IMR-90 (cell line): ENCODE measurements around the gene TXNDC11. TPM values are rescaled to one million over a fixed set of nuclear protein-coding genes. Genes with fewer than 3 reads are reported as not detected.

ENCODE experiments used
- ATAC-seq: fragments of 200-7000 bp; cut with Tn5 transposase; 2 replicates; pipeline ENCODE4 v1.9.1; 2020; ENCODE audit warnings: low read depth, mild to moderate bottlenecking, moderate library complexity
- BruUV-seq: library from RNA; stranded (reverse); fragments of 400-500 nt; replicated peaks from 2 replicates; lab custom pipeline; 2021; lab: Mats Ljungman, UMichigan
- CTCF ChIA-PET: fragments of 300-600 bp; formaldehyde crosslinking; extraction: SDS; loops from one replicate; lab custom pipeline; 2021; ENCODE audit warnings: antibody characterized with exemption; lab: Yijun Ruan, JAX
- POLR2A ChIA-PET: fragments of 300-600 bp; sonication (Branson Sonifier 250); formaldehyde crosslinking; loops from one replicate; lab custom pipeline; 2022; ENCODE audit warnings: antibody characterized with exemption; ENCODE audit not compliant: unreplicated experiment; lab: Charles Lee
- DNase-seq: peaks from one replicate; pipeline ENCODE4 v3.0.0; 2013
- H2AFZ ChIP-seq: replicated peaks from 2 replicates; pipeline ENCODE3; 2013; ENCODE audit warnings: low read length, mild to moderate bottlenecking; ENCODE audit not compliant: poor library complexity
- H2AK5ac ChIP-seq: 2 replicates; pipeline ENCODE4 v1.6.1; 2013; ENCODE audit warnings: low read depth, low read length, inconsistent platforms
- H2AK9ac ChIP-seq: replicated peaks from 2 replicates; pipeline ENCODE3; 2013; ENCODE audit warnings: mild to moderate bottlenecking, low read depth, low read length, moderate library complexity; ENCODE audit not compliant: poor library complexity
- H2BK120ac ChIP-seq: 2 replicates; pipeline ENCODE4 v1.6.1; 2013; ENCODE audit warnings: low read depth, low read length, inconsistent platforms
- H2BK15ac ChIP-seq: 3 replicates; pipeline ENCODE4 v1.6.1; 2013; ENCODE audit warnings: low read depth, low read length, inconsistent platforms
- H2BK20ac ChIP-seq: 2 replicates; pipeline ENCODE4 v1.6.1; 2013; ENCODE audit warnings: low read depth, mild to moderate bottlenecking, inconsistent platforms, low read length, moderate library complexity
- H2BK5ac ChIP-seq: 2 replicates; pipeline ENCODE4 v1.6.1; 2013; ENCODE audit warnings: mild to moderate bottlenecking, low read depth, low read length, inconsistent platforms; ENCODE audit not compliant: poor library complexity, severe bottlenecking
- H3K14ac ChIP-seq: replicated peaks from 2 replicates; pipeline ENCODE4 v1.6.1; 2013; ENCODE audit warnings: low read depth, low read length, inconsistent platforms
- H3K18ac ChIP-seq: 2 replicates; pipeline ENCODE4 v1.6.1; 2013; ENCODE audit warnings: low read depth, low read length, control low read depth
- H3K23ac ChIP-seq: 2 replicates; pipeline ENCODE4 v1.6.1; 2013; ENCODE audit warnings: low read depth, low read length, inconsistent platforms
- H3K27ac ChIP-seq: 2 replicates; pipeline ENCODE4 v1.5.1; 2013; ENCODE audit warnings: mild to moderate bottlenecking, control low read depth, low read length; ENCODE audit not compliant: insufficient read depth
- H3K27me3 ChIP-seq: 2 replicates; pipeline ENCODE4 v1.6.1; 2013; ENCODE audit warnings: low read length; ENCODE audit not compliant: control insufficient read depth, insufficient read depth
- H3K36me3 ChIP-seq: 2 replicates; pipeline ENCODE4 v1.6.1; 2013; ENCODE audit warnings: low read length, mixed read lengths; ENCODE audit not compliant: control insufficient read depth, insufficient read depth
- H3K4ac ChIP-seq: 2 replicates; pipeline ENCODE4 v1.6.1; 2013; ENCODE audit warnings: low read depth, low read length, inconsistent platforms
- H3K4me1 ChIP-seq: 2 replicates; pipeline ENCODE4 v1.6.1; 2013; ENCODE audit warnings: low read length, mixed read lengths; ENCODE audit not compliant: control insufficient read depth, insufficient read depth
- H3K4me2 ChIP-seq: 2 replicates; pipeline ENCODE4 v1.6.1; 2013; ENCODE audit warnings: low read depth, mild to moderate bottlenecking, control low read depth, low read length, moderate library complexity
- H3K4me3 ChIP-seq: 2 replicates; pipeline ENCODE4 v1.5.1; 2013; ENCODE audit warnings: low read depth, mild to moderate bottlenecking, control low read depth, low read length, moderate library complexity; ENCODE audit not compliant: insufficient read depth
- H3K56ac ChIP-seq: 2 replicates; pipeline ENCODE4 v1.6.1; 2013; ENCODE audit warnings: low read length, inconsistent platforms; ENCODE audit not compliant: insufficient read depth; ENCODE audit errors: extremely low read depth
- H3K79me1 ChIP-seq, 2 experiments: 2 replicates each; pipeline ENCODE4 v1.6.1; 2013; ENCODE audit warnings: low read length in 2 of 2, inconsistent platforms in 1 of 2, low read depth in 1 of 2
- H3K9ac ChIP-seq: 2 replicates; pipeline ENCODE4 v1.6.1; 2013; ENCODE audit warnings: low read depth, low read length, control low read depth
- H3K9me1 ChIP-seq: 2 replicates; pipeline ENCODE4 v1.6.1; 2013; ENCODE audit warnings: low read length, inconsistent platforms; ENCODE audit not compliant: insufficient read depth
- H3K9me3 ChIP-seq: 2 replicates; pipeline ENCODE4 v1.6.1; 2013; ENCODE audit warnings: low read length; ENCODE audit not compliant: control insufficient read depth, insufficient read depth
- H4K20me1 ChIP-seq: 2 replicates; pipeline ENCODE4 v1.6.1; 2013; ENCODE audit warnings: low read length, inconsistent platforms; ENCODE audit not compliant: insufficient read depth
- H4K5ac ChIP-seq: 2 replicates; pipeline ENCODE4 v1.6.1; 2013; ENCODE audit warnings: mild to moderate bottlenecking, low read depth, low read length, control low read depth
- H4K8ac ChIP-seq, 2 experiments: 2 replicates each; pipeline ENCODE4 v1.6.1; 2013; ENCODE audit warnings: low read depth in 2 of 2, low read length in 2 of 2, control low read depth in 1 of 2, inconsistent platforms in 1 of 2
- H4K91ac ChIP-seq: 2 replicates; pipeline ENCODE4 v1.6.1; 2013; ENCODE audit warnings: low read depth, low read length, inconsistent platforms; ENCODE audit not compliant: insufficient read depth
- FOS ChIP-seq: fragments of 150-350 bp; IDR thresholded peaks from 2 replicates; pipeline ENCODE4 v1.6.1; 2016; ENCODE audit warnings: low read depth, low read length
- MXI1 ChIP-seq: IDR thresholded peaks from 2 replicates; pipeline ENCODE4 v1.6.1; 2012; ENCODE audit warnings: low read depth, mild to moderate bottlenecking, low read length, moderate library complexity, borderline replicate concordance
- NFE2L2 ChIP-seq: fragments of 150-350 bp; IDR thresholded peaks from 2 replicates; pipeline ENCODE4 v1.6.1; 2016; ENCODE audit warnings: low read depth, mild to moderate bottlenecking, low read length
- RAD21 ChIP-seq: IDR thresholded peaks from 2 replicates; pipeline ENCODE4 v1.6.1; 2012; ENCODE audit warnings: low read length, improper control_type of control experiment
- WGBS, 2 experiments: methylation state at CpG; one replicate each; pipeline versions ENCODE4 v1.1.5 to v1.1.7; 2013; ENCODE audit warnings: missing lambda C conversion rate in 2 of 2; ENCODE audit not compliant: insufficient read length in 1 of 2; ENCODE audit errors: extremely low coverage in 2 of 2; 5-methylcytosine and 5-hydroxymethylcytosine counted together
- dilution Hi-C: fragments of 300-500 bp; cut with HindIII; formaldehyde crosslinking; loops from one replicate; pipeline ENCODE4 v1.14.3; 2018; ENCODE audit warnings: low sequenced_read_pairs; ENCODE audit not compliant: unreplicated experiment
- in situ Hi-C: fragments of 300-500 bp; cut with MboI; formaldehyde crosslinking; loops from 3 replicates; pipeline ENCODE4 v1.14.3; 2019; ENCODE audit warnings: low sequenced_read_pairs, inconsistent platforms, mixed read lengths
- intact Hi-C: fragments of 100-400 bp; cut with micrococcal nuclease; formaldehyde crosslinking; loops from 2 replicates; pipeline ENCODE4 v1.10.0; 2022
- polyA plus RNA-seq, 3 experiments: library from polyadenylated mRNA; depleted of rRNA; stranded (reverse); fragments of >200 nt; gene quantifications; 2 replicates each; pipeline ENCODE4 v1.2.3, GENCODE V29; 2012; ENCODE audit warnings: low replicate concordance in 1 of 3
- total RNA-seq: library from RNA; depleted of rRNA; stranded (reverse); fragments of >200 nt; gene quantifications from 2 replicates; pipeline ENCODE4 v1.2.3, GENCODE V29; 2012
- TF ChIP-seq, protein P1 (sequence below): conservative IDR thresholded peaks from 2 replicates; pipeline ENCODE4 v1.5.1; 2012; ENCODE audit warnings: mild to moderate bottlenecking, low read depth, low read length, improper control_type of control experiment

Gene TXNDC11
- total and polyA plus RNA-seq, 2 of the 4 experiments (the other 2 are of a cell fraction) = 25.3 to 42.9 TPM

DNA sequence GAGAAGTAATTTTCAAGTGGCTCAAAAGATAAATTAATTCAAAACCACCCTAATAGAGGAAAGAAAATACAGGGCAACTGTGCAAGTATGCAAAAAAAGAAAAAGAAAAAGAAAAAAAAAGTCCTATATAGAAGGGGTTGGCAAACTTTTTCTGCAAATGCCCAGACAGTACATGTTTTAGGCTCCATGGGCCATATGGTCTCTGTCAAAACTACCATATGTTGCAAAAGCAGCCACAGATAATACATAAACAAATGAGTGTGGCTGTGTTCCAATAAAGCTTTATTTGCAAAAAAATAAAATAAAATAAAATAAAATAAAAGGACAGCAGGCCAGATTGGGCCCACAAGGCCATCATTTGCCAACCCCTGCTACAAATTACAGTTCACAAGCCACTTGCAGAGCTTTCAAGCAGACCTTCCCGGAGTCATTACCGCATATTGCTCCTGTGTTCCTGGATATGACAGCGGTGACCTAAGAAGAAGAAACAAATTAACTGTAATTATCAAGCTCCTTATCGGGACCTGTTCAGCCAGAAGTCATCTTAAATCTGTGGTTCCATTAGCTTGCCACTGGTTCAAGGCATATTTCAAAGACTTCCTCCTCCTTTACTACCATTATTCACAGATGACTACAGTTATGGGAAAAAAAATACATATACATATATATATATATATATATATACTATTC, 38.5 kb upstream of the TXNDC11 start:
- ChIA-PET CTCF (interaction anchor here (1.8 to 1.9 kb wide), 2 partner anchors 10 to 16 kb away, joined by 8 to 9 read pairs; partner anchors contain the start of gene ZC3H7A), POLR2A (interaction anchor here (0.6 kb wide), 1 partner anchor 38 kb away, joined by 3 read pairs; the partner anchor contains the start of gene TXNDC11)
- peak overlapping the region; percentile 76 for H3K4me2 ChIP-seq
- no peak overlapping the region for H2AK9ac ChIP-seq
- peak overlapping the region; percentile 47; the same call in 1 of the 2 replicates for H3K56ac ChIP-seq
- peak overlapping the region; percentile 27; the same call in 1 of the 2 replicates for H3K9ac ChIP-seq
- no peaks in the 10 kb centered on the region for H3K27me3 ChIP-seq
- H2BK5ac ChIP-seq = peak overlapping the region; percentile 90
- dilution Hi-C loops = no loop called here
- H3K4me1 ChIP-seq = peaks cover 26% of the 10 kb centered on the region
- H2BK20ac ChIP-seq = peak overlapping the region; percentile 54
- H4K91ac ChIP-seq = peak overlapping the region; percentile 7; the same call in 1 of the 2 replicates
- no peak overlapping the region for H2AFZ ChIP-seq
- in situ Hi-C loops = no loop called here
- peaks cover 8% of the 10 kb centered on the region for H4K20me1 ChIP-seq
- H3K4ac ChIP-seq = peak overlapping the region; percentile 45; the same call in 1 of the 2 replicates
- peaks cover 18 to 73% of the 10 kb centered on the region in 2 experiments for H3K79me1 ChIP-seq
- H3K27ac ChIP-seq = peak overlapping the region; percentile 99
- no TSS peak for BruUV-seq
- H2BK15ac ChIP-seq = 0 out of 3 replicates have a peak overlapping the region, but pooled peaks have one; percentile 47
- H4K8ac ChIP-seq = peak overlapping the region in 1 of 2 experiments; percentile 58; a peak in 3 of 4 replicates
- H3K4me3 ChIP-seq = no peak overlapping the region
- H3K9me1 ChIP-seq = peaks cover 7% of the 10 kb centered on the region
- ATAC-seq (no peak), DNase-seq (peak; percentile 34)
- TF ChIP-seq MXI1 = no peak
- TF ChIP-seq RAD21 = no peak
- TF ChIP-seq FOS = no peak
- TF ChIP-seq NFE2L2 = no peak
- TF ChIP-seq, protein P1, sequence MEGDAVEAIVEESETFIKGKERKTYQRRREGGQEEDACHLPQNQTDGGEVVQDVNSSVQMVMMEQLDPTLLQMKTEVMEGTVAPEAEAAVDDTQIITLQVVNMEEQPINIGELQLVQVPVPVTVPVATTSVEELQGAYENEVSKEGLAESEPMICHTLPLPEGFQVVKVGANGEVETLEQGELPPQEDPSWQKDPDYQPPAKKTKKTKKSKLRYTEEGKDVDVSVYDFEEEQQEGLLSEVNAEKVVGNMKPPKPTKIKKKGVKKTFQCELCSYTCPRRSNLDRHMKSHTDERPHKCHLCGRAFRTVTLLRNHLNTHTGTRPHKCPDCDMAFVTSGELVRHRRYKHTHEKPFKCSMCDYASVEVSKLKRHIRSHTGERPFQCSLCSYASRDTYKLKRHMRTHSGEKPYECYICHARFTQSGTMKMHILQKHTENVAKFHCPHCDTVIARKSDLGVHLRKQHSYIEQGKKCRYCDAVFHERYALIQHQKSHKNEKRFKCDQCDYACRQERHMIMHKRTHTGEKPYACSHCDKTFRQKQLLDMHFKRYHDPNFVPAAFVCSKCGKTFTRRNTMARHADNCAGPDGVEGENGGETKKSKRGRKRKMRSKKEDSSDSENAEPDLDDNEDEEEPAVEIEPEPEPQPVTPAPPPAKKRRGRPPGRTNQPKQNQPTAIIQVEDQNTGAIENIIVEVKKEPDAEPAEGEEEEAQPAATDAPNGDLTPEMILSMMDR = no peak
- H2AK5ac ChIP-seq = peak overlapping the region; percentile 73; the same call in 1 of the 2 replicates
- peak overlapping the region; percentile 72 for H2BK120ac ChIP-seq
- intact Hi-C loops = no loop called here
- no peaks in the 10 kb centered on the region for H3K9me3 ChIP-seq
- no CpG with 5 or more reads among the region's 4 CpGs for WGBS, 2 experiments
- peak overlapping the region; percentile 70 for H4K5ac ChIP-seq
- H3K36me3 ChIP-seq = peaks cover 14% of the 10 kb centered on the region
- H3K14ac ChIP-seq = peak overlapping the region; percentile 74
- H3K23ac ChIP-seq = peak overlapping the region; percentile 66; the same call in 1 of the 2 replicates
- peak overlapping the region; percentile 95 for H3K18ac ChIP-seq
